T-helper 2 cell treated with Interferon-gamma antibody and Interleukin-4, amounts not matched to agents 5 μg/mL and 100 μg/mL, for 36 hours (primary cell): Measurements from ENCODE around the gene MINAR1.

ENCODE experiments used
- DNase-seq: peaks from one replicate; pipeline ENCODE4 v3.0.0; 2021; ENCODE audit warnings: low spot score
- H3K27ac Mint-ChIP-seq: one replicate; pipeline ENCODE4 v1.8.0; 2021; ENCODE audit warnings: mild to moderate bottlenecking, mixed read lengths
- H3K27me3 Mint-ChIP-seq: one replicate; pipeline ENCODE4 v1.8.0; 2021; ENCODE audit warnings: low read depth, mixed read lengths
- H3K36me3 Mint-ChIP-seq: one replicate; pipeline ENCODE4 v1.8.0; 2021; ENCODE audit warnings: low read depth, mixed read lengths
- H3K4me1 Mint-ChIP-seq: one replicate; pipeline ENCODE4 v1.8.0; 2021; ENCODE audit warnings: low read depth, mixed read lengths
- H3K4me3 Mint-ChIP-seq: one replicate; pipeline ENCODE4 v1.8.0; 2022; ENCODE audit warnings: mild to moderate bottlenecking, moderate library complexity, mixed read lengths
- H3K9me3 Mint-ChIP-seq: one replicate; pipeline ENCODE4 v1.8.0; 2021; ENCODE audit warnings: mixed read lengths

MINAR1 gene

DNA sequence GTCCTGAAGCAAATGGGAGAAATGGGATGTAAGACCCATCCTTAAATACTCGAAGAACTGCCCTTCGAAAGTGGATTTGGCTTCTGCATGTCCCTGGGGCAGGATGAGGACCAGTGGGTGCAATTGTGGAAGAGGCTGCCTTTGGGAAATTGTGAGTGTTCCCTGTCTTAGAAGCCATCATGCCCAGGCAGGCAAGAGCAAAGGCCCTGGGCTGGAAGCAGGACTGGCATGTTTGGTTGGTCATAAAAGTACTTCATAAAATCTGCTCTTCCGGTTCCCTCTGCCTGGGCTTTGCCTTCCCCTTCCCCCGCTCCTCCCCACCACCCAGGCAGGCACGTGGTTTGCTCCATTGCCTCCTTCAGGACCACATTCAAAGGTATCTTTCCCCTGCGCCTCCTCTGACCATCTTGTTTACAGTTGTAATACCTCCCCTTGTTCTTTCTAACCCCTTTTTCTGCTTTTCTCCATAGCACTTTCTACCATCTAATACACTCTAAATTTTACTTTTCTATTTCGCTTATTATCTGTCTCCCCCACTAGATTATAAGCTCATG, 8.3 kb downstream of the MINAR1 start:
- Mint-ChIP-seq H3K27me3 (peaks cover 7% of the 10 kb centered on the region), H3K4me3 (no peak overlapping the region), H3K9me3 (no peaks in the 10 kb centered on the region), H3K27ac (no peak overlapping the region), H3K36me3 (no peaks in the 10 kb centered on the region), H3K4me1 (no peaks in the 10 kb centered on the region)
- DNase-seq: no peak

DNA sequence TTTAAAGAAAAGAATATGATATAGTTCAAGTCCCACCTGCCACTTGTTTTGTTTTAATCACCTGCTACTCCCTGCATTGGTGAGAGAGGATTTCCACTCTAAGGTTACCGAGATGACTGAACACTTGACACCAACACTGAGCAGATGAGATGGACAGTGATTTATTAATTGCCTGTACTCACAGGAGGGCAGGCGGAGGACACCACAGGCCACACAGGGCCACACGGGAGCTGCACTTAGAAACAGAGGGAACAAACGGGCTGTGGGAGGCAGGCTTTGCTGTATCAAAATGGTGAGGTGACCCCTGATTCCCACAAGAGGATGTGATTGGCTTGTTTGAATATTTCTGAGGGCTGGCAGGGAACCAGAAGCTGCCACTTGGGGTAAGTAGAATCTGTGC, 10.8 kb downstream of the MINAR1 start:
- Mint-ChIP-seq H3K27me3 (peaks cover 3% of the 10 kb centered on the region), H3K4me1 (no peaks in the 10 kb centered on the region), H3K36me3 (no peaks in the 10 kb centered on the region), H3K4me3 (no peak overlapping the region), H3K27ac (no peak overlapping the region), H3K9me3 (no peaks in the 10 kb centered on the region)
- no peak for DNase-seq

DNA sequence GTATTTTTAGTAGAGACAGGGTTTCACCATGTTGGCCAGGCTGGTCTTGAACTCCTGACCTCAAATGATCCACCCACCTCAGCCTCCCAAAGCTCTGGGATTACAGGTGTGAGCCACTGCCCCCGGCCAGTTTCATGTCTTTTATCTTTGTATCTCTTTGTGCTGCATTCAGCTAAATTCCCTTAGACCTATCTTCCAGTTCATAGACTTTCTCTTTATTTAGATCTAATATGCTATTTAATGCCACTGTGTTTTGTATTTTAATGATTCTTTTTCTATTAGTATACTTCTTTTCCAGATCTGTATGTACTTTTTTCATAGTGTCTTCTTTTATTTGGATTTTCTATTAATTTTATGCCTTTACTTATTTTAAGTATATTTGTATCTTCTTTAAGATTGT, 14.9 kb downstream of the MINAR1 start:
- DNase-seq: no peak
- Mint-ChIP-seq H3K27ac (no peak overlapping the region), H3K36me3 (no peaks in the 10 kb centered on the region), H3K9me3 (no peaks in the 10 kb centered on the region), H3K4me3 (no peak overlapping the region), H3K27me3 (peaks cover 3% of the 10 kb centered on the region), H3K4me1 (no peaks in the 10 kb centered on the region)

DNA sequence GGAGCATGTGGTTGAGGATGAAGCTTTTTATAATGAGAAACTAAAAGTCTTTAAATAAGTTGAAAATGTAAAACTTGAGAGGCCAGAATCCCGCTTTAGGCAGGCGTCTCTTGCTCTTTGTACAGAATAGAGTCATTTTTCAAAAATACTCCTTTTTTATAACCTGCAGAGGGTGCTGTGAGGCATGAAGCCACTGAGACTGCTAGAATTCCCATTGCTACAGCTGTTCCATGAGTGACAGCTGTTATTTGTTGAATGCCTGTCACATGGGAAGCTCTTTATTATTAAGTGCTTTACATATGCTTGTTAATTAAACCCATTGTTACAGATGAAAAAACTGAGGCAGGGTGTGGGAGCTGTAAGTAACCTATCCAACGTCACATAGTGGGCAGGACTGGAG, 18.5 kb downstream of the MINAR1 start:
- Mint-ChIP-seq H3K9me3 (no peaks in the 10 kb centered on the region), H3K27me3 (peaks cover 3% of the 10 kb centered on the region), H3K27ac (no peak overlapping the region), H3K36me3 (no peaks in the 10 kb centered on the region), H3K4me3 (no peak overlapping the region), H3K4me1 (no peaks in the 10 kb centered on the region)
- no peak for DNase-seq

DNA sequence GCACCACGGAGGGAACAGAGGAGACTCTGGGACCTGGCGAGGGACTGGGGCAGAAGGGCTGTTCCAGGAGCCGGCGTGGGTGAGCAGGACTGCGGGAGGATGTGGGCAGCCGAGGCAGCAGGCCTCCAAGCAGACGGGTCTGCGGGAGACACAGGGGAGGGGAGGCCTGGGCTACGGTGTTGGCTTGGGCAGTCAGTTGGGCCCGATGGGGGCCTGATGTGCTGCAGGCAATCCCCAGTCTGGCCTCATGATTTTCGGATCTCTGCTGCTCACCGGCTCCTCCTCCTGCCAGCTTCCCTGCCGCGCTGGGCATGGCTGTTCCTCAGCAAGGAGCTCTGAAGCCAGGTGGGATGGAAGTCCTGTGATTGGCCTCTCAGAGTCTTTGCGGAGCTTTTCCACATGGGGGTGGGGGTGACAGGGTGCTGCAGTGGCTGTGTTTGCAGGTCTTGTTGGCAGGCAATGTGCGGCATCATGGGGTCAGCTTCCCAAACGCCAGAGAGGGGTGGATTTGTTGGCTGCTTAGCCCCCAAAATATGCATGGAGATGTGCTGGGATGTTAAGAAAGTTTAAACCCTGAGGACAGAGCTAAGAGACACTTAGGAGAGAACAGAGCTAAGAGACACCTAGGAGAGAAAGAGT, 19.3 kb downstream of the MINAR1 start:
- no peak overlapping the region for H3K27ac Mint-ChIP-seq
- H3K4me3 Mint-ChIP-seq: no peak overlapping the region

DNA sequence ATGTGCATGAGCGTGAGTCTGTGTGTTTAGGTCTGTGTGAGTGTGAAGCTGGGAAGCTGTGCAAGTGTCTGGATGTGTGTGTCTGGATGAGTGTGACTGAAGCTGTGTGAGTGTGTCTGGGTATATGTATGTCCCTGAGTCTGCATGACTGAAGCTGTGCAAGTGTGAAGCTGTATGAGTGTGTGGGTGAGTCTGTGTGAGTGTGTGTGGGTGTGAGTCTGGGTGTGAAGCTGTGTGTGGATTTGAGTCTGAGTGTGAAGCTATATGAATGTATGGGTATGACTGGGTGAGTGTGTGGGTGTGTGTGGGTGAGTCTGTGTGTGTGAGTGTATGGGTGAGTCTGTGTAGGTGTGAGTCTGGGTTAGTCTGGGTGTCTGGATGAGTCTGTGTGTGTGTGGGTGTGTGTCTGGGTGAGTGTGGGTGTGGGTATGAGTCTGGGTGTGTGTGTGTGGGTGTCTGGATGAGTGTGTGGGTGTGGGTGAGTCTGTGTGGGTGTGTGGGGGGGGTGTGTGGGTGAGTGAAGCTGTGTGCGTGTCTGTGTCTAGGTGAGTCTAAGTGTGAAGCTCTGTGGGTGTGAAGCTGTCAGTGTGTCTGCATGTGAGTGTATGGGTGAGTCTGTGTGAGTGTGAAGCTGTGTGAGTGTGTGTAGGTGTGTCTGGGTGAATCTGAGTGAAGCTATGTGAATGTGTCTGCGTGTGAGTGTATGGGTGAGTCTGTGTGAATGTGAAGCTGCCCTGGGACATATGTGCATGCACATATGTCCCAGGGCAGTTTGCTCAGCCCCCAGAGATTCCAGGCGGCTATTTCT, 20.3 kb downstream of the MINAR1 start:
- no peak overlapping the region for H3K4me3 Mint-ChIP-seq
- H3K9me3 Mint-ChIP-seq: no peaks in the 10 kb centered on the region
- DNase-seq: no peak
- no peaks in the 10 kb centered on the region for H3K27me3 Mint-ChIP-seq
- no peak overlapping the region for H3K27ac Mint-ChIP-seq
- H3K4me1 Mint-ChIP-seq: no peaks in the 10 kb centered on the region
- no peaks in the 10 kb centered on the region for H3K36me3 Mint-ChIP-seq

More for the DNA sequence above, 19.3 kb downstream of the MINAR1 start:
- H3K27me3 Mint-ChIP-seq: peaks cover 3% of the 10 kb centered on the region
- H3K36me3 Mint-ChIP-seq: no peaks in the 10 kb centered on the region
- no peaks in the 10 kb centered on the region for H3K9me3 Mint-ChIP-seq
- DNase-seq: no peak
- no peaks in the 10 kb centered on the region for H3K4me1 Mint-ChIP-seq

DNA sequence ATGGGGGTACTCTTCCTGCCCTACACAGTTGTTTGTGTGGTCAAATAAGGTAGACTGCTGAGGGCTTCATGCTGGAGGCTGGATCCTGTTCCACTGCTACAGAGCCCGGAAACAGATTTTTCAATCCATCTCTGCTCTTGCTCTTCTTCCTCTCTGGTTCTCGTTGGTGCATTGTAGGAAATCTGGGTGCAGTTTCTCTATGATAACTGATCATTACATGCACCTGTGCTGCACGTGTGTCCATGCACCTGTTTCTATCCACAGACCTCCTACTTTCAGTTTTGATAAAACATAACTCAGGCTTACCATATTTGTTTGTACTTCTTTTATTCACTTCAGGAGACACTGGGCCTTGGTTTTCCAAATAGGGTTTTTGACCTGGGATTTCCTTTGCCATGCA, 21.3 kb downstream of the MINAR1 start:
- H3K27ac Mint-ChIP-seq: no peak overlapping the region
- H3K4me1 Mint-ChIP-seq: no peaks in the 10 kb centered on the region
- no peak for DNase-seq
- H3K36me3 Mint-ChIP-seq: no peaks in the 10 kb centered on the region
- H3K4me3 Mint-ChIP-seq: no peak overlapping the region
- H3K27me3 Mint-ChIP-seq: no peaks in the 10 kb centered on the region
- H3K9me3 Mint-ChIP-seq: no peaks in the 10 kb centered on the region

DNA sequence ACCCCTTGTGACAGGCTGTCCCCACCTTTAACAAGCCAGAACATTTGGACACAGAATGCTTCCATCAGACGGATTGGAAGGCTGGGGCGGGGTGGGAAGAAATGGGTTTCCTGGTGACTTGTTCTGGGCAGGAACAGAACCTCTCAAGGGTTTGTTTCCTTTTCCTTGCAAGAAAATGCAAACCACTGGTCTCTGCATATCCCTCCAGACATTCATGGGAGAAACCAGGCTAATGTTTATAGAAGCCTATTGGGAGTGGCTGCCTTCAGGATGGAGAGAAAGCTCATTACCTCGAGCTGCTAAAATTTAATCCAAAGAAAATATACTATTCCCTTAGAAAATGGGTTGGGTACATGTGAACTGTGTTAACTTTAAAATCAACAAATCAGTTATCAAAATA, 21.9 kb downstream of the MINAR1 start:
- Mint-ChIP-seq H3K4me1 (no peaks in the 10 kb centered on the region), H3K4me3 (no peak overlapping the region), H3K27me3 (no peaks in the 10 kb centered on the region), H3K27ac (no peak overlapping the region), H3K36me3 (no peaks in the 10 kb centered on the region), H3K9me3 (no peaks in the 10 kb centered on the region)
- DNase-seq: no peak

DNA sequence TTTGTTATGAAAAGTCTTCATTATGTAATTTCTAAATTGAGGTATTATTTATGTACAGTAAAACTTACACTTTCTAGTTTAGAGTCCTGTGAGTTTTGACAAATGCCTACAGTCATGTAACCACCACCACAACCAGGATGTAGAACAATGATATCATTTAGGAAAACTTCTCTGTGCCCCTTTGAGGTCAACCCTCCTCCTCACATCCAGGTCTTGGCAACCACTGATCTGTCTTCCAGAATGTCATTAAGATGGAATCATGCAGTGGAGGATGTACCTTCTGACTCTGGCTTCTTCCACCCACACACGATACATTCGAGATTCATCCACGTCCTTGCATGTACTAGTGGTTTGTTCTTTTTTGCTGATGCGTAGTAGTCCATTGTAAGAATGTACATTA, 23.2 kb downstream of the MINAR1 start:
- no peaks in the 10 kb centered on the region for H3K27me3 Mint-ChIP-seq
- no peaks in the 10 kb centered on the region for H3K36me3 Mint-ChIP-seq
- DNase-seq: no peak
- no peak overlapping the region for H3K4me3 Mint-ChIP-seq
- H3K9me3 Mint-ChIP-seq: no peaks in the 10 kb centered on the region
- no peaks in the 10 kb centered on the region for H3K4me1 Mint-ChIP-seq
- H3K27ac Mint-ChIP-seq: no peak overlapping the region

DNA sequence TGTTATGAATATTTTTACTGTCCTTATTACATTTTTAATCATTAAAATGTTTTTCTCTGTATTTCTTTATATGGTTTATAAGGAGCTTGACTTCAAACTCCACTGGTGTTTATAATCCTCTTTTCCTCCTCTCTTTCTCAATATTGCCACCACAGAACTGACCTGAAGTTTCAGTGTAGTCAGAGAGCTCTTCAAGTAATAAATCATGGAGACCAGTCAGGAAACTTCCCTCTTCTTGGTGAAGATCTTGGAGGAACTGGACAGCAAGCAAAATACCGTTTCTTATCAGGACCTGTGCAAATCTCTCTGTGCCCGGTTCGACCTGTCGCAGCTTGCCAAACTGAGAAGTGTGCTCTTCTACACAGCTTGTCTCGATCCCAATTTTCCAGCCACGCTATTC, 23.8 kb downstream of the MINAR1 start:
- Mint-ChIP-seq H3K36me3 (no peaks in the 10 kb centered on the region), H3K9me3 (no peaks in the 10 kb centered on the region), H3K4me1 (no peaks in the 10 kb centered on the region), H3K4me3 (no peak overlapping the region), H3K27ac (no peak overlapping the region), H3K27me3 (no peaks in the 10 kb centered on the region)
- no peak for DNase-seq

DNA sequence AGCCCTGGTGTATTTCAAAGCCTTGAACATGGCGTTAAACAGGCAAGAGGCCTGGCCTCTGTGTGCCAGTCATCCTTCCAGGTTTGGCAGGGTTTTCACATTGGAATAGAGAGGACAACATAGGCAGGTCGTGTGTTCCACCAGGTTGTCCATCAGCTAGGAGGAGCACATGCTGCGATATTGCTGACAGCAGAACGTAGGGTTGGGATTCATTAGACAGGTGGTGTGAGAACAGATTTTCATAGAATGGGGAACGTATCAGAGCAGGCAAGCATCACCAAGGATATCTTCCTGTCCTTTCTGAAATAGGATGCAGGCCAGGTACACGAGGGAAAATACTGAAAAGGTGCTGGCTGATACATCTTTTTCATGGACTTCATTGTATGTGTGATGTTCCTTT, 26.4 kb downstream of the MINAR1 start:
- H3K4me3 Mint-ChIP-seq: no peak overlapping the region
- H3K4me1 Mint-ChIP-seq: no peaks in the 10 kb centered on the region
- H3K27me3 Mint-ChIP-seq: no peaks in the 10 kb centered on the region
- no peak overlapping the region for H3K27ac Mint-ChIP-seq
- no peaks in the 10 kb centered on the region for H3K36me3 Mint-ChIP-seq
- DNase-seq: no peak
- no peaks in the 10 kb centered on the region for H3K9me3 Mint-ChIP-seq

DNA sequence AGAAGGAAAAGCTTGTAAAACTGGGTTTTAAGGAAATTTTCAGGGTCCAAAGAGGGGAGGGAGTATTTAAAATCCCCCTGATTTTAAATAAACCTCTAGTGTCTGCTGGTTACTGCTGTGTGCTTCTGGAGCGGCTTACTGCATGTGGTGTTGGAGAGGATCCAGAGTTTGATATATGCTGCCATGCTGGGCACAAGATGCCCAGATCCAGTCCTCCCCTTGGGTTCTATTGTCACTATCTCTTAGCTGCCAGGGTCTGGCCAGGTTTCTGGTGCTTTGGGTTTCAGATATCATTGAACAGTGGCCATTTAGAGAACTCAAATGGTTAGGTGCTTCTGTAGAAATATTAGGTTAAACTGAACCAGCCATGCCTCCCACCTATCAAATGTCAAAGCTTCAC, 27.5 kb downstream of the MINAR1 start:
- no peaks in the 10 kb centered on the region for H3K36me3 Mint-ChIP-seq
- no peaks in the 10 kb centered on the region for H3K27me3 Mint-ChIP-seq
- no peak for DNase-seq
- H3K9me3 Mint-ChIP-seq: no peaks in the 10 kb centered on the region
- no peak overlapping the region for H3K27ac Mint-ChIP-seq
- H3K4me1 Mint-ChIP-seq: no peaks in the 10 kb centered on the region
- no peak overlapping the region for H3K4me3 Mint-ChIP-seq

DNA sequence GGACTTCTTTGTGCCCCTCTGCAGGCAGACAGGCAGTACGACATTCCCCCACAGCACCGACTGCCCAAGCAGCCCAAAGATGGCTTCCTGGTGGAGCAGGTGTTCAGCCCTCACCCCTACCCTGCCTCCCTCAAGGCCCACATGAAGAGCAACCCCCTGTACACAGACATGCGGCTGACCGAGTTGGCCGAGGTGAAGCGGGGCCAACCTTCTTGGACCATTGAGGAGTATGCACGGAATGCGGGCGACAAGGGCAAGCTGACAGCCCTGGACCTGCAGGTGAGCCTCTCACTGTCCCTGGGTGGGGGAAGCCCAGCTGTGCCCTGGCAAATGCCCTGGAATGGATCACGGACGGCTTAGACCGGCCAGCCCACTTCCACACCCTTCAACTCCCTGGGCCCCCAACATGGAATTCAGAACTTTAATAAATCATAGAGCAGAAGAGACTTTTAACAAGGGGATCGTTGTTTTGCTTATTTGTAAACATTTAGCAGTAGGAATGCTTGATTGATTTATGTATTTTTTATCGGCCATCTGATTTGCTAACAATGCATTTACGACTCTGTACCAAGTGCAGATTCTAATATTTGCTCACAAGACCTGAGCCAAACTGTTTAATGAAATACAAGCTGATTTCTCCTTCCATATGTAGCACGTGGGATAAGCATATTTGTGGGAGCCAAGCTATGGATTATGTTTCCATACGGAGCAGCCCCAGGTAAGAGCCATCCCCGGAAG, 31.1 kb downstream of the MINAR1 start:
- Mint-ChIP-seq H3K36me3 (no peaks in the 10 kb centered on the region), H3K4me1 (no peaks in the 10 kb centered on the region), H3K4me3 (no peak overlapping the region), H3K9me3 (no peaks in the 10 kb centered on the region), H3K27ac (no peak overlapping the region), H3K27me3 (no peaks in the 10 kb centered on the region)
- DNase-seq: no peak

DNA sequence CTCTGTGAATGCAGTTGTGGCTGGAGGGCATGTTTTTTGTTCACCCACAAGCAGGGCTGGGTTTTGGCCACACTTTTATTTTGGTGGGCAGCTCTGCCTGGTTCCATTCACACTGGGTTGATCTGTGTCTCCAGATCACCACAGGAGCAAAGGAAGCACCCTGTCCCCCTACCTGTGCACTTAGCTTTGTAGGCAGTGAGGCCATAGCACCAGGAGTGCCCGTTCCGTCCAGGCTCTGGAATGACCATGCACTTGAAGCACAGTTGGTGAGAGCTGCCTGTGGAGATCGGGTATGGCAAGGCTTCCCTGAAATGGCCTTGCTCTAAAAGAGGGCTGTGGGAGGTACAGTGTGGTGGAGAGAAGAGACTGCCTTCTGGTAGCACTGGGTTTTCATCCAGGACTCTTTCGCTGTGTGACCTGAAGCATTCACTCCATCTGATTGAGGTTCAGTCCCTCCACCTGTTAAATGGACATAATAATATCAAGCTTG, 31.7 kb downstream of the MINAR1 start:
- Mint-ChIP-seq H3K27me3 (no peaks in the 10 kb centered on the region), H3K4me1 (no peaks in the 10 kb centered on the region), H3K4me3 (no peak overlapping the region), H3K36me3 (no peaks in the 10 kb centered on the region), H3K27ac (no peak overlapping the region), H3K9me3 (no peaks in the 10 kb centered on the region)
- no peak for DNase-seq
